LNCaP clone FGC (cell line): Measurements from ENCODE around the gene FRMPD4.

Experiments
- DNase-seq: peaks from one replicate; pipeline ENCODE4 v3.0.0-alpha.2; 2011; ENCODE audit warnings: low read depth
- H3K4me3 ChIP-seq: 2 replicates; pipeline ENCODE4 v1.5.1; 2011; ENCODE audit warnings: mild to moderate bottlenecking, low read depth, low read length, control low read depth
- TF ChIP-seq, protein P1 (sequence below): IDR thresholded peaks from 2 replicates; pipeline ENCODE4 v1.5.1; 2012; ENCODE audit warnings: mild to moderate bottlenecking; ENCODE audit not compliant: control insufficient read depth, insufficient read depth; ENCODE audit errors: extremely low read depth

Gene FRMPD4

DNA sequence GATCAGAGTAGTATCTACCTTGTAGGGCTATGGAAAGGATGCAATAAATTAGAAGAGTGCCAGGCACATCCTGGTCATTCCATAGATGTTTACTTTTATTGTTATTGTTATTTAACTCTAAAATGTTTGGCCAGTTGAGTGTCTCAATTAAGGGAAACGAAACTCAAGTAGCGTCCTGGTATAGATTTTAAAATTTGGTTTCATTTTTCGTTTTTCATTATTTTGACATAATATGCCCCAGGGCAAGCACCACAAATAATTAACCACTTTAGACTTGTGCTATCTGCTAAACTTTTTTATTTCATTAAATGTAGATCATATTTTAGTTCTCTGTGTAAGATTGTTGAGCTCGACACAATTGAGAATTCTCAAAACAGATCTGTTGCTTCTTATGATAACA is 473.2 kb downstream of the FRMPD4 start:
- TF ChIP-seq, protein P1, sequence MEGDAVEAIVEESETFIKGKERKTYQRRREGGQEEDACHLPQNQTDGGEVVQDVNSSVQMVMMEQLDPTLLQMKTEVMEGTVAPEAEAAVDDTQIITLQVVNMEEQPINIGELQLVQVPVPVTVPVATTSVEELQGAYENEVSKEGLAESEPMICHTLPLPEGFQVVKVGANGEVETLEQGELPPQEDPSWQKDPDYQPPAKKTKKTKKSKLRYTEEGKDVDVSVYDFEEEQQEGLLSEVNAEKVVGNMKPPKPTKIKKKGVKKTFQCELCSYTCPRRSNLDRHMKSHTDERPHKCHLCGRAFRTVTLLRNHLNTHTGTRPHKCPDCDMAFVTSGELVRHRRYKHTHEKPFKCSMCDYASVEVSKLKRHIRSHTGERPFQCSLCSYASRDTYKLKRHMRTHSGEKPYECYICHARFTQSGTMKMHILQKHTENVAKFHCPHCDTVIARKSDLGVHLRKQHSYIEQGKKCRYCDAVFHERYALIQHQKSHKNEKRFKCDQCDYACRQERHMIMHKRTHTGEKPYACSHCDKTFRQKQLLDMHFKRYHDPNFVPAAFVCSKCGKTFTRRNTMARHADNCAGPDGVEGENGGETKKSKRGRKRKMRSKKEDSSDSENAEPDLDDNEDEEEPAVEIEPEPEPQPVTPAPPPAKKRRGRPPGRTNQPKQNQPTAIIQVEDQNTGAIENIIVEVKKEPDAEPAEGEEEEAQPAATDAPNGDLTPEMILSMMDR = no peak
- no peak for DNase-seq
- no peak overlapping the region for H3K4me3 ChIP-seq

DNA sequence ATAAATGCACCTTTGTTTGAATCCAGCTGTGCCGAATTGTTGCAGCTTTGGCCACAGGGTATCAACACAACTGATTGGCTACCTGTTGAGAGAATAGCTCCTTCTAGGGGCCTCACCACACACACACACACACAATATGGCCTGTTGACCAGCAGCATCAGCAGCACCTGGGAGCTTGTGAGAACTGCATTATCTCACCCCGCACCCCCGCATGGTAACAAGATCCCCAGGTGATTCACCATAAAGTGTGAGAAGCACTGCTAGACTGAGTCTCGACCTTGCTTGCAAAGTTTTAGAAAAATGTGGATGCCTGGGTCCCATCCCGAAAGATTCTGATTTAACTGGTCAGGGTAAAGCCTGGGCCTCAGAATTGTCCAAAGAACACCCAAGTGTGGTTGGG is 476.0 kb downstream of the FRMPD4 start:
- H3K4me3 ChIP-seq = no peak overlapping the region
- no peak for DNase-seq
- TF ChIP-seq, protein P1 = no peak

DNA sequence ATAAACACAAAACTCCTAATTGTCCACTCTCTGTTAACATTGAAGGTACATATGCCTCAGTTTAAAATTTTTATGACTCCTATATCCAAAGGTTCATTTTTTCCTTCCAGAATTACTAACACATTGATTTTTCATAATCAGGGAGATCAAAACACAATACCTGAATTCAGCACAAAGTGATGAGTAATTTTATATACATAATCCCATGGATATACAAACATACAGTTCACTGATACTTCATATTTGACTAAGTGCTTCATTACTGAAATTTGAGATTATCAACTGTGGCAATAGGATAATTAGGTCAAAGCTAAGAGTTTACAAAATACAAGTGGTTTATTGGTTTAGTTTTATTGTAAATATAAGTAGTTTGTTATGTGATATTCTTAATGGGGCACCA is 476.8 kb downstream of the FRMPD4 start:
- H3K4me3 ChIP-seq = no peak overlapping the region
- TF ChIP-seq, protein P1 = no peak
- DNase-seq = no peak

DNA sequence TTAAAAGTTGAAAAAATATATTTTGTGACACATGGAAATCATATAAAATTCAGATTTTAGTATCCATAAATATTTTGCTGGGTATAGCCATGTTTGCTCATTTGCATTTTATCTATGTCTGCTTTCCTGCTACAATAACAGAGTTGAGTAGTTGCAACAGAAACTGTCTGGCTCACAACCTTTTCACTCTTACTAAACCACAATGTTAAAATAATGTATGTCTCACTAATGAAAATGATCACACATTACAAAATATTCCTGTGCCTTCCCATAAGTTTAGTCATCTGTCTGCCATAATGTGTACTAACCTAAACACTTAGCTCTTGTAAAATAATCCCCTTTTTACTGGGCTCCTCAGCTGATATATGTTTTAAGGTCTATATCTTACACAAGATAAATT is 479.0 kb downstream of the FRMPD4 start:
- TF ChIP-seq, protein P1 = no peak
- H3K4me3 ChIP-seq = no peak overlapping the region
- no peak for DNase-seq

DNA sequence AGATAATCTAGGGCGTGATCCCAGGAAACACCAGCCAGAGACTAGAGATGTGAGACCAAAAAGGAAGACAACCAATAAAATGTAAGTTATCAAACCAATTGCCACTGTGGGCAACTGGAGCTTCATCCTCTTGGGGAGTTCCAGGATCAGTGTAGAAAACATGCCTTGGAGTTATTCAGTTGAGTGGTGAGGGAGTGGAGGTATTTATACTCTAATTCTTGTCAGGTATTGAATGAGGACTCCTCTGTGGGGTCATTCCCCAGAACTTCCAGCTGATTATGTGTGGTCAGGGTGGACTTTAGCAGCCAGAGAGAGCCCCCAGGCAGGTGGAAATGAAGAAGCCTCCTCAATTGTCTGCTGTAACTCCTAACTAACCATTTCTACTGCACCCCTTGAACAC is 509.0 kb downstream of the FRMPD4 start:
- H3K4me3 ChIP-seq = no peak overlapping the region
- no peak for DNase-seq
- TF ChIP-seq, protein P1 = no peak

DNA sequence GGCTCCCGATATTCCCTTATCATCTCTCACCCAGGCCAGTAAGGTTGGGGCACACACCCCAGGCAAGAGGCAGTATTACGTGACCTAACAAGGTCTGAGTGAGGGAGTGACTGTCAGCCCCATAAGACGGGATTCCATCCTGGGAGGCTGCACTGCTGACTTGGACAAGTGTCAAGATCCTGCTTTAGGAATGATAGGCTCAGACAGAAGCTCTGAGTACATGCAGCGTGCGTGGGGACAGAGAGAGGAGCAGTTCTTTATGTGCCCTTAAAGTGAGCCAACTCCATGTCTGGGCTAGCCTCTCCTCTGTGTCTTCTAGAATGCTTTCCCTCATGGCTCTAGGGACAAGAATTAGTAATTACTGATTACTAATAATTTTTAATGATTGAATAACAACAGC is 510.7 kb downstream of the FRMPD4 start:
- TF ChIP-seq, protein P1 = no peak
- H3K4me3 ChIP-seq = no peak overlapping the region
- DNase-seq = no peak

DNA sequence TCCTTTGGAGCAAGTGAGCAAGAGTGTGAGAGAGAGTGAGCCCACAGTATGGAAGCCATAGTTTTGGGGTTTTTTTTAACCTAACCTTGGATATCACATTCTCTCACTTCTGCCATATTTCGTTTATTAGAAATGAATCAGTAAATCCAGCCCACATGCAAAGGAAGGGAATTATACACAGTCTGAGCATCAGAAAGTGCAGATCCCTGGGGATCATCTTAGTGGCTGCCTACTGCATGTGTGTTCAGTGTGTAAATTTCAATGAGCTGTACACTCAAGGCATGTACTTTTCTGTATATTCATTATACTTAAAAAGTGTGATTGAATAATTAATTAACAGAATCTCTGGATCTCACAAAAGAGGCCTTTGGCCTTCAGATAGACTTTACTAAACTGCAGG is 519.2 kb downstream of the FRMPD4 start:
- TF ChIP-seq, protein P1 = no peak
- no peak for DNase-seq
- no peak overlapping the region for H3K4me3 ChIP-seq
